ENCODE measurements around the gene HECTD4. TPM values are rescaled to one million over a fixed set of nuclear protein-coding genes. Genes with fewer than 3 reads are reported as not detected.

HECTD4 gene
- total and polyA plus RNA-seq, 2 of the 4 experiments (the other 2 are of a cell fraction) = 12.9 to 13.0 TPM

DNA sequence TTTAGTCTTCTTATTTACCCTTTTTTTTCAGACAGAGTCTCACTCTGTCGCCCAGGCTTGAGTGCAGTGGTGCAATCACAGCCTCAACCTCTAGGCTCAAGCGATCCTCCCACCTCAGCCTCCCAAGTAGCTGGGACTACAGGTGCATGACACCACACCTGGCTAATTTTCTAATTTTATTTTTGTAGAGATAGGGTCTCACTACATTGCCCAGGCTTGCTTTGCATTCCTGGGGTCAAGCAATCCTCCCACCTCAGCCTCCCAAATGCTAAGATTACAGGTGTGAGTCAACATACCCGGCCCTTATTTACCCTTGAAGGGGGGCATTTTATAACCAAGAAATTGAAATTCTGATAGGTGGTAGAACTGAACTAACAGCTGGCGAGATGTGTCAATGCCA is 21.0 kb downstream of the HECTD4 start:
- WGBS, 2 experiments (ENCODE audit: extremely low coverage in 2 of 2, insufficient read length in 1 of 2) = no CpG with 5 or more reads among the region's 4 CpGs
- no peak overlapping the region for H3K4ac ChIP-seq (ENCODE audit: low read depth, low read length)
- no peak for DNase-seq
- TF ChIP-seq CHD1 (IDR thresholded peaks at IDR 0.05; ENCODE audit: low read depth, low read length) (no peak), ELK1 (IDR thresholded peaks at IDR 0.05; ENCODE audit: borderline replicate concordance, low read depth, low read length) (no peak), CEBPB (IDR thresholded peaks at IDR 0.05; ENCODE audit: low read depth, low read length) (no peak), POLR2A (IDR thresholded peaks at IDR 0.05; ENCODE audit: low read depth, low read length) (no peak), RAD21 (IDR thresholded peaks at IDR 0.05; ENCODE audit: low read length) (no peak), RCOR1 (IDR thresholded peaks at IDR 0.05; ENCODE audit: insufficient replicate concordance, low read length) (no peak), MXI1 (IDR thresholded peaks at IDR 0.05; ENCODE audit: borderline replicate concordance, low read depth, low read length) (no peak), CTCF (conservative IDR thresholded peaks at IDR 0.05; ENCODE audit: low read depth, low read length) (no peak), MAFK (IDR thresholded peaks at IDR 0.05; ENCODE audit: low read depth, low read length) (no peak), FOS (IDR thresholded peaks at IDR 0.05; ENCODE audit: low read depth, low read length) (no peak), BHLHE40 (IDR thresholded peaks at IDR 0.05; ENCODE audit: low read depth, low read length) (no peak), RFX5 (IDR thresholded peaks at IDR 0.05; ENCODE audit: low read depth, low read length) (no peak), NFE2L2 (IDR thresholded peaks at IDR 0.05; ENCODE audit: low read depth, low read length) (no peak), MAZ (IDR thresholded peaks at IDR 0.05; ENCODE audit: borderline replicate concordance, low read depth, low read length) (no peak), SMC3 (IDR thresholded peaks at IDR 0.05; ENCODE audit: low read depth, low read length) (no peak)
- TF ChIP-seq, protein P1, sequence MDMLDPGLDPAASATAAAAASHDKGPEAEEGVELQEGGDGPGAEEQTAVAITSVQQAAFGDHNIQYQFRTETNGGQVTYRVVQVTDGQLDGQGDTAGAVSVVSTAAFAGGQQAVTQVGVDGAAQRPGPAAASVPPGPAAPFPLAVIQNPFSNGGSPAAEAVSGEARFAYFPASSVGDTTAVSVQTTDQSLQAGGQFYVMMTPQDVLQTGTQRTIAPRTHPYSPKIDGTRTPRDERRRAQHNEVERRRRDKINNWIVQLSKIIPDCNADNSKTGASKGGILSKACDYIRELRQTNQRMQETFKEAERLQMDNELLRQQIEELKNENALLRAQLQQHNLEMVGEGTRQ (IDR thresholded peaks at IDR 0.05; ENCODE audit: low read depth, low read length) = no peak
- H2BK120ac ChIP-seq (ENCODE audit: low read depth, low read length) = no peak overlapping the region
- no peak overlapping the region for H2AK5ac ChIP-seq (ENCODE audit: low read depth, low read length)
- H3K4me2 ChIP-seq (ENCODE audit: low read depth, low read length) = no peak overlapping the region
- no peak overlapping the region for H4K91ac ChIP-seq (ENCODE audit: insufficient read depth, low read depth, low read length)
- no peaks in the 10 kb centered on the region for H3K9me3 ChIP-seq (ENCODE audit: control insufficient read depth, insufficient read depth, low read length)
- no peak overlapping the region for H3K27ac ChIP-seq (ENCODE audit: insufficient read depth, low read length)
- H3K27me3 ChIP-seq (ENCODE audit: control insufficient read depth, insufficient read depth, low read length) = no peaks in the 10 kb centered on the region
- no peaks in the 10 kb centered on the region for H3K9me1 ChIP-seq (ENCODE audit: insufficient read depth, low read length)
- in situ Hi-C loops (cut with MboI; ENCODE audit: low sequenced_read_pairs) = no loop called here
- H2BK5ac ChIP-seq (ENCODE audit: low read depth, low read length, poor library complexity, severe bottlenecking) = no peak overlapping the region
- no peak overlapping the region for H3K4me3 ChIP-seq (ENCODE audit: insufficient read depth, low read depth, low read length)
- intact Hi-C loops (cut with micrococcal nuclease) = loop anchor here (5.0 kb wide), 1 partner anchor 39 kb away; no protein-coding TSS in a partner anchor
- no peak overlapping the region for H3K14ac ChIP-seq (replicated peaks; ENCODE audit: low read depth, low read length)
- peaks cover 21 to 62% of the 10 kb centered on the region in 2 experiments for H3K79me1 ChIP-seq (ENCODE audit: low read depth in 1 of 2, low read length in 2 of 2)
- no peak overlapping the region for H3K18ac ChIP-seq (ENCODE audit: low read depth, low read length)
- no peak overlapping the region for H2BK20ac ChIP-seq (ENCODE audit: low read depth, low read length)
- ChIA-PET CTCF (no interaction called here), POLR2A (ENCODE audit: unreplicated experiment) (no interaction called here)
- H4K8ac ChIP-seq (ENCODE audit: low read depth in 2 of 2, low read length in 2 of 2) = no peak overlapping the region
- H4K5ac ChIP-seq (ENCODE audit: low read depth, low read length) = no peak overlapping the region
- no peak overlapping the region for H2AK9ac ChIP-seq (replicated peaks; ENCODE audit: low read depth, low read length, poor library complexity)
- no TSS peak for BruUV-seq (replicated peaks)
- H2BK15ac ChIP-seq (ENCODE audit: low read depth, low read length) = no peak overlapping the region
- no peak overlapping the region for H3K23ac ChIP-seq (ENCODE audit: low read depth, low read length)
- no peak for ATAC-seq (ENCODE audit: low read depth)
- no peaks in the 10 kb centered on the region for H3K36me3 ChIP-seq (ENCODE audit: control insufficient read depth, insufficient read depth, low read length)
- dilution Hi-C loops (cut with HindIII; ENCODE audit: low sequenced_read_pairs, unreplicated experiment) = no loop called here
- peaks cover 35% of the 10 kb centered on the region for H4K20me1 ChIP-seq (ENCODE audit: insufficient read depth, low read length)
- no peak overlapping the region for H3K9ac ChIP-seq (ENCODE audit: low read depth, low read length)
- no peak overlapping the region for H3K56ac ChIP-seq (ENCODE audit: extremely low read depth, insufficient read depth, low read length)
- H2AFZ ChIP-seq (replicated peaks; ENCODE audit: low read length, poor library complexity) = no peak overlapping the region
- no peaks in the 10 kb centered on the region; the same call in 1 of the 2 replicates for H3K4me1 ChIP-seq (ENCODE audit: control insufficient read depth, insufficient read depth, low read length)

All from IMR-90 (cell line).